Liver (tissue), 9 donors: ENCODE results near the gene CS. TPM values are rescaled to one million over a fixed set of nuclear protein-coding genes. Genes with fewer than 3 reads are reported as not detected.
A peak's percentile ranks its signal among the peaks of the same experiment; 100 is the strongest.

Experiments used
- DNase-seq: peaks from one replicate; pipeline ENCODE4 v3.0.0-alpha.2; 2017; ENCODE audit warnings: low spot score
- H3K27ac ChIP-seq, 2 donors: one replicate each; pipeline ENCODE4 v1.7.0; 2013; ENCODE audit warnings: inconsistent platforms in 2 of 2, low read length in 2 of 2, control low read depth in 1 of 2, low read depth in 1 of 2, mild to moderate bottlenecking in 1 of 2
- H3K27me3 ChIP-seq, 4 donors: one replicate each; pipeline versions ENCODE4 v1.6.1 to v1.7.0; 2013; ENCODE audit warnings: low read length in 3 of 4, inconsistent platforms in 1 of 4, mild to moderate bottlenecking in 1 of 4, moderate library complexity in 1 of 4; ENCODE audit not compliant: control insufficient read depth in 4 of 4, insufficient read depth in 4 of 4
- H3K36me3 ChIP-seq, 4 donors: one replicate each; pipeline versions ENCODE4 v1.6.1 to v1.7.0; 2013; ENCODE audit warnings: low read length in 3 of 4, mild to moderate bottlenecking in 3 of 4, low read depth in 1 of 4, moderate library complexity in 1 of 4; ENCODE audit not compliant: control insufficient read depth in 4 of 4, insufficient read depth in 3 of 4
- H3K4me1 ChIP-seq, 4 donors: one replicate each; pipeline versions ENCODE4 v1.6.1 to v1.7.0; 2013; ENCODE audit warnings: low read length in 3 of 4, mild to moderate bottlenecking in 3 of 4, moderate library complexity in 1 of 4; ENCODE audit not compliant: control insufficient read depth in 4 of 4, insufficient read depth in 4 of 4
- H3K4me3 ChIP-seq, 3 donors: one replicate each; pipeline versions ENCODE4 v1.6.1 to v1.7.0; 2013; ENCODE audit warnings: low read length in 3 of 3, control low read depth in 1 of 3, low read depth in 1 of 3, mild to moderate bottlenecking in 1 of 3
- H3K9ac ChIP-seq, 2 donors: one replicate each; pipeline ENCODE4 v1.7.0; 2013; ENCODE audit warnings: low read length in 2 of 2, mild to moderate bottlenecking in 2 of 2, moderate library complexity in 2 of 2, control low read depth in 1 of 2, low read depth in 1 of 2
- H3K9me3 ChIP-seq, 4 donors: one replicate each; pipeline versions ENCODE4 v1.6.1 to v1.7.0; 2013; ENCODE audit warnings: low read length in 3 of 4; ENCODE audit not compliant: control insufficient read depth in 4 of 4
- ATF3 ChIP-seq: IDR thresholded peaks from 2 replicates; pipeline ENCODE4 v1.6.1; 2016; ENCODE audit warnings: antibody characterized with exemption
- EGR1 ChIP-seq, 2 donors: IDR thresholded peaks; 2 replicates each; pipeline ENCODE4 v1.6.1; 2016 to 2018; ENCODE audit warnings: antibody characterized with exemption in 2 of 2, low read depth in 2 of 2
- FOXA2 ChIP-seq: IDR thresholded peaks from 2 replicates; pipeline ENCODE4 v1.6.1; 2016; ENCODE audit warnings: antibody characterized with exemption
- HNF4G ChIP-seq: IDR thresholded peaks from 2 replicates; pipeline ENCODE4 v1.6.1; 2016; ENCODE audit warnings: antibody characterized with exemption
- JUND ChIP-seq, 2 donors: IDR thresholded peaks; 2 replicates each; pipeline ENCODE4 v1.6.1; 2016; ENCODE audit warnings: antibody characterized with exemption in 2 of 2
- RAD21 ChIP-seq, 2 donors: IDR thresholded peaks; 2 replicates each; pipeline ENCODE4 v1.6.1; 2016; ENCODE audit warnings: antibody characterized with exemption in 2 of 2, mild to moderate bottlenecking in 2 of 2
- REST ChIP-seq: IDR thresholded peaks from 2 replicates; pipeline ENCODE4 v1.6.1; 2016; ENCODE audit warnings: antibody characterized with exemption, mild to moderate bottlenecking
- RXRA ChIP-seq, 2 donors: IDR thresholded peaks; 2 replicates each; pipeline ENCODE4 v1.6.1; 2017 to 2018; ENCODE audit warnings: antibody characterized with exemption in 2 of 2, mild to moderate bottlenecking in 1 of 2
- SP1 ChIP-seq: IDR thresholded peaks from 2 replicates; pipeline ENCODE4 v1.6.1; 2018; ENCODE audit warnings: antibody characterized with exemption, mild to moderate bottlenecking
- YY1 ChIP-seq: IDR thresholded peaks from 2 replicates; pipeline ENCODE4 v1.6.1; 2016; ENCODE audit warnings: antibody characterized with exemption, mild to moderate bottlenecking
- ZBTB33 ChIP-seq: IDR thresholded peaks from 2 replicates; pipeline ENCODE4 v1.6.1; 2016; ENCODE audit warnings: antibody characterized with exemption
- WGBS: extraction: QIAGEN DNeasy Blood & Tissue Kit; methylation state at CpG from one replicate; pipeline ENCODE4 v1.1.7; 2013; 5-methylcytosine and 5-hydroxymethylcytosine counted together
- polyA plus RNA-seq, 2 donors: library from polyadenylated mRNA; stranded (reverse) in 1 of 2; unstranded in 1 of 2; fragments of 200-250 nt in 1 of 2; fragments of >200 nt in 1 of 2; fragmentation: Nextera tagmentation in 1 of 2; extraction: Ambion mirVana in 1 of 2; gene quantifications; one replicate each; pipeline versions ENCODE4 v1.2.1 to v1.2.3, GENCODE V29; 2013 to 2015
- total RNA-seq, 2 donors: library from RNA; depleted of rRNA; stranded (reverse); fragments of >200 nt; gene quantifications; one replicate each; pipeline ENCODE4 v1.2.3, GENCODE V29; 2014
- TF ChIP-seq, protein P1 (sequence below): fragments of 150-350 bp; IDR thresholded peaks from 2 replicates; pipeline ENCODE4 v1.5.1; 2017; ENCODE audit warnings: improper control_type of control experiment, low read depth, low read length; ENCODE audit not compliant: missing input control
- TF ChIP-seq, protein P2 (sequence below): IDR thresholded peaks from 2 replicates; pipeline ENCODE4 v1.6.1; 2016; ENCODE audit warnings: antibody characterized with exemption
- donor health status: healthy.
- donor health status: healthy.
- donor health status: healthy.
- donor health status: healthy.
- donor health status: healthy.

Gene CS
- total and polyA plus RNA-seq, 4 donors: 33.8 to 79.9 (median 47.5) TPM

GRCh38 chr12:56247923-56248322 is 52.2 kb downstream of the CS start (continued):
- TF ChIP-seq ZBTB33 (no peak), HNF4G (no peak), SP1 (no peak), RAD21 (IDR thresholded peaks at IDR 0.05) (no peak), ATF3 (no peak)

DNA sequence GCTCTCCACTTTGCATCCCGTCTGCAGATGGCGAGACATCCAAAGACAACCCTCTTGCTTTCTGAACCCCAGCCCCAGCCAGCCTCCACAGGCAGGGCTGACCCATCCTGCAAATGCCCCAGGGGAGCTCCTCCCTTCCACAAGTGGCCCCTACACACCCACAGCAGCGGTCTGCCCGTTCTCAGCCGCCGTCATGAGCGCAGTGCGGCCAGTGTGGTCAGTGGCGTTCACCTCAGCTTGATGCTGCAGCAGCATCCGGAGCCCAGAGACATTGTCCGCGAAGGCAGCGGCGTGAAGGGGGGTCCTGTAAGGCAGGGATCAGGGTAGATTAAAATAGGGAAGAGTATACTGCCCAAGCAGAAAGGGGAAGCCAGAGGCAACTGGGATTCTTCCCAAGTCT is 55.6 kb downstream of the CS start:
- Histone ChIP-seq H3K9me3 (no peaks in the 10 kb centered on the region), H3K4me3 (no peak overlapping the region), H3K27me3 (no peaks in the 10 kb centered on the region), H3K9ac (no peak overlapping the region), H3K36me3 (peaks cover 30 to 77% (median 51%) of the 10 kb centered on the region in 4 donors), H3K27ac (no peak overlapping the region), H3K4me1 (peaks cover 0 to 3% (median 0%) of the 10 kb centered on the region in 4 donors)
- TF ChIP-seq SP1: no peak
- no peak for TF ChIP-seq FOXA2
- TF ChIP-seq RXRA (IDR thresholded peaks at IDR 0.05): no peak
- TF ChIP-seq JUND (IDR thresholded peaks at IDR 0.05): no peak
- no peak for TF ChIP-seq REST
- TF ChIP-seq HNF4G: no peak
- TF ChIP-seq YY1: no peak
- no peak for TF ChIP-seq EGR1 (IDR thresholded peaks at IDR 0.05; ENCODE audit: low read depth in 2 of 2)
- TF ChIP-seq, protein P1, sequence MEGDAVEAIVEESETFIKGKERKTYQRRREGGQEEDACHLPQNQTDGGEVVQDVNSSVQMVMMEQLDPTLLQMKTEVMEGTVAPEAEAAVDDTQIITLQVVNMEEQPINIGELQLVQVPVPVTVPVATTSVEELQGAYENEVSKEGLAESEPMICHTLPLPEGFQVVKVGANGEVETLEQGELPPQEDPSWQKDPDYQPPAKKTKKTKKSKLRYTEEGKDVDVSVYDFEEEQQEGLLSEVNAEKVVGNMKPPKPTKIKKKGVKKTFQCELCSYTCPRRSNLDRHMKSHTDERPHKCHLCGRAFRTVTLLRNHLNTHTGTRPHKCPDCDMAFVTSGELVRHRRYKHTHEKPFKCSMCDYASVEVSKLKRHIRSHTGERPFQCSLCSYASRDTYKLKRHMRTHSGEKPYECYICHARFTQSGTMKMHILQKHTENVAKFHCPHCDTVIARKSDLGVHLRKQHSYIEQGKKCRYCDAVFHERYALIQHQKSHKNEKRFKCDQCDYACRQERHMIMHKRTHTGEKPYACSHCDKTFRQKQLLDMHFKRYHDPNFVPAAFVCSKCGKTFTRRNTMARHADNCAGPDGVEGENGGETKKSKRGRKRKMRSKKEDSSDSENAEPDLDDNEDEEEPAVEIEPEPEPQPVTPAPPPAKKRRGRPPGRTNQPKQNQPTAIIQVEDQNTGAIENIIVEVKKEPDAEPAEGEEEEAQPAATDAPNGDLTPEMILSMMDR: no peak
- no peak for DNase-seq
- 96% methylated on average over 14 of the region's 14 CpGs for WGBS

- H3K36me3 ChIP-seq: peaks cover 30 to 74% (median 47%) of the 10 kb centered on the region in 4 donors
- H3K9me3 ChIP-seq: no peaks in the 10 kb centered on the region
- TF ChIP-seq RAD21 (IDR thresholded peaks at IDR 0.05) (no peak), REST (no peak)
- TF ChIP-seq, protein P2, sequence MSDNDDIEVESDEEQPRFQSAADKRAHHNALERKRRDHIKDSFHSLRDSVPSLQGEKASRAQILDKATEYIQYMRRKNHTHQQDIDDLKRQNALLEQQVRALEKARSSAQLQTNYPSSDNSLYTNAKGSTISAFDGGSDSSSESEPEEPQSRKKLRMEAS: no peak
- DNase-seq: peak; percentile 75
- H3K9ac ChIP-seq: no peak overlapping the region
- H3K27ac ChIP-seq: no peak overlapping the region
- no peak overlapping the region for H3K4me3 ChIP-seq
- 69% methylated on average over 3 of the region's 3 CpGs for WGBS
- H3K27me3 ChIP-seq: no peaks in the 10 kb centered on the region
- peaks cover 0 to 3% (median 0%) of the 10 kb centered on the region in 4 donors for H3K4me1 ChIP-seq
Observed at GRCh38 chr12:56243731-56244181, 56.4 kb downstream of the CS start.
